ENCODE results near the gene MAPKAP1.

The MAPKAP1 gene

GRCh38 chr9:125743682-125744428 lies 36.8 kb upstream of the MAPKAP1 start:
- TF ChIP-seq MYC (IDR thresholded peaks at IDR 0.05; ENCODE audit: low read depth, low read length) (no peak), POLR2A (IDR thresholded peaks at IDR 0.05; ENCODE audit: extremely low read depth, insufficient read length) (no peak), MAX (IDR thresholded peaks at IDR 0.05; ENCODE audit: low read depth, low read length) (no peak)
- TF ChIP-seq, protein P1, sequence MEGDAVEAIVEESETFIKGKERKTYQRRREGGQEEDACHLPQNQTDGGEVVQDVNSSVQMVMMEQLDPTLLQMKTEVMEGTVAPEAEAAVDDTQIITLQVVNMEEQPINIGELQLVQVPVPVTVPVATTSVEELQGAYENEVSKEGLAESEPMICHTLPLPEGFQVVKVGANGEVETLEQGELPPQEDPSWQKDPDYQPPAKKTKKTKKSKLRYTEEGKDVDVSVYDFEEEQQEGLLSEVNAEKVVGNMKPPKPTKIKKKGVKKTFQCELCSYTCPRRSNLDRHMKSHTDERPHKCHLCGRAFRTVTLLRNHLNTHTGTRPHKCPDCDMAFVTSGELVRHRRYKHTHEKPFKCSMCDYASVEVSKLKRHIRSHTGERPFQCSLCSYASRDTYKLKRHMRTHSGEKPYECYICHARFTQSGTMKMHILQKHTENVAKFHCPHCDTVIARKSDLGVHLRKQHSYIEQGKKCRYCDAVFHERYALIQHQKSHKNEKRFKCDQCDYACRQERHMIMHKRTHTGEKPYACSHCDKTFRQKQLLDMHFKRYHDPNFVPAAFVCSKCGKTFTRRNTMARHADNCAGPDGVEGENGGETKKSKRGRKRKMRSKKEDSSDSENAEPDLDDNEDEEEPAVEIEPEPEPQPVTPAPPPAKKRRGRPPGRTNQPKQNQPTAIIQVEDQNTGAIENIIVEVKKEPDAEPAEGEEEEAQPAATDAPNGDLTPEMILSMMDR (IDR thresholded peaks at IDR 0.05; ENCODE audit: low read depth, low read length): no peak
- no peak for DNase-seq (ENCODE audit: low read depth)
- no peak overlapping the region for H3K4me3 ChIP-seq (ENCODE audit: low read depth, low read length)

DNA sequence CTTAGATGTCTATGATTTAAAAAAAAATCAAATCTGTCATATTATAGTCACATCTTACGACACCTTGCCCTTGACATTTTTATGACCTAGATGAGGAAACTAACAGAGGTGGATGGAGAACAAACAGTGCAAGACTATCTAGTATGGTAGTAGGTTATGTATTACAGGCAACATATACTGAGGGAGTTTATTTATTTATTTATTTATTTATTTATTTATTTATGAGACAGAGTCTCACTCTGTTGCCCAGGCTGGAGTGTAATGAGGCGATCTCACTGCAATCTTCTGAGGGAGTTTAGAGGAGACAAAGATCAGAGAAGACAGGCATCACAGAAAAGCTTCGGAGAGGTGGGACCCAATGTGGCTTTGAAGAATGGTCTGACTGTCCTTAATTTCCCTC lies 35.6 kb upstream of the MAPKAP1 start:
- H3K4me3 ChIP-seq (ENCODE audit: low read depth, low read length): no peak overlapping the region
- DNase-seq (ENCODE audit: low read depth): no peak
- TF ChIP-seq MYC (IDR thresholded peaks at IDR 0.05; ENCODE audit: low read depth, low read length): no peak
- TF ChIP-seq POLR2A (IDR thresholded peaks at IDR 0.05; ENCODE audit: extremely low read depth, insufficient read length): no peak
- TF ChIP-seq, protein P1 (IDR thresholded peaks at IDR 0.05; ENCODE audit: low read depth, low read length): no peak
- no peak for TF ChIP-seq MAX (IDR thresholded peaks at IDR 0.05; ENCODE audit: low read depth, low read length)

DNA sequence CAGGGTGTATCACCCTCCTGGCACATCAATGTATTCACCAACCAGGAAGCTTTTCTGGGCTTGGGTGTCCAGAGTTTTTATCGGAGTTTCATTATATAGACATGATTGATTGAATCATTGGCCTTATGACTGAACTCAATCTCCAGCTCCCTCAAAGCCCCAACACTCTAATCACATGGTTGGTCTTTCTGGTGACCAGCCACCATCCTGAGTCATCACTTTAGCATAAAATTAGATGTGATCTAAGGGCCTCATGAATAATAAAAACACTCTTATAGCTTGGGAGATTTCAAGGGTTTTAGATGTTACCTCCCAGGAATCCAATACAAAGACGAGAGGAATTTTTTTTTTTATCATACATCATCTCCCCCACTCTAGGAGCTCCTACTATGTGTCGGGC lies 32.4 kb upstream of the MAPKAP1 start:
- no peak for DNase-seq (ENCODE audit: low read depth)
- no peak for TF ChIP-seq POLR2A (IDR thresholded peaks at IDR 0.05; ENCODE audit: extremely low read depth, insufficient read length)
- TF ChIP-seq MAX (IDR thresholded peaks at IDR 0.05; ENCODE audit: low read depth, low read length): no peak
- TF ChIP-seq MYC (IDR thresholded peaks at IDR 0.05; ENCODE audit: low read depth, low read length): no peak
- TF ChIP-seq, protein P1 (IDR thresholded peaks at IDR 0.05; ENCODE audit: low read depth, low read length): no peak
- H3K4me3 ChIP-seq (ENCODE audit: low read depth, low read length): no peak overlapping the region

- TF ChIP-seq MYC (IDR thresholded peaks at IDR 0.05; ENCODE audit: low read depth, low read length): no peak
- TF ChIP-seq POLR2A (IDR thresholded peaks at IDR 0.05; ENCODE audit: extremely low read depth, insufficient read length): no peak
- no peak for TF ChIP-seq MAX (IDR thresholded peaks at IDR 0.05; ENCODE audit: low read depth, low read length)
- TF ChIP-seq, protein P1 (IDR thresholded peaks at IDR 0.05; ENCODE audit: low read depth, low read length): no peak
- no peak for DNase-seq (ENCODE audit: low read depth)
- no peak overlapping the region for H3K4me3 ChIP-seq (ENCODE audit: low read depth, low read length)
Observed at GRCh38 chr9:125732562-125732961, 25.6 kb upstream of the MAPKAP1 start.

GRCh38 chr9:125730168-125730567 lies 23.2 kb upstream of the MAPKAP1 start:
- TF ChIP-seq MAX (IDR thresholded peaks at IDR 0.05; ENCODE audit: low read depth, low read length): no peak
- TF ChIP-seq, protein P1 (IDR thresholded peaks at IDR 0.05; ENCODE audit: low read depth, low read length): no peak
- DNase-seq (ENCODE audit: low read depth): no peak
- H3K4me3 ChIP-seq (ENCODE audit: low read depth, low read length): no peak overlapping the region

Measured in NB4 (cell line).